Vein endothelial cell (primary cell): ENCODE data around the gene PLEKHA8. TPM values are rescaled to one million over a fixed set of nuclear protein-coding genes. Genes with fewer than 3 reads are reported as not detected.

ENCODE experiments used
- small RNA-seq: library from RNA; depleted of rRNA; stranded (forward); fragments of <200 nt; gene quantifications from one replicate; pipeline ENCODE3, GENCODE V24; 2012
- total RNA-seq: library from RNA; depleted of rRNA; stranded (reverse); fragments of >200 nt; gene quantifications from 2 replicates; pipeline ENCODE4 v1.2.3, GENCODE V29; 2012

Gene PLEKHA8
- 15.0 and 20.7 TPM in 2 replicates for total RNA-seq

GRCh38 chr7:30028216-30028748 is at the start of gene PLEKHA8:
PLEKHA8 (plus strand) TSS chr7:30028412; CDS start chr7:30028763, 351 bp downstream.

GRCh38 chr7:29989257-29989995 is 38.8 kb upstream of the PLEKHA8 start, which contains the start of gene SCRN1:
SCRN1 (minus strand) TSS chr7:29989801; CDS start chr7:29969067, 20,734 bp downstream.

GRCh38 chr7:30026229-30027064 is 1.8 kb upstream of the PLEKHA8 start, which contains the start of gene FKBP14:
FKBP14 (minus strand) TSS chr7:30026702; CDS start chr7:30026508, 194 bp downstream.

GRCh38 chr7:30134611-30135300 is 106.5 kb downstream of the PLEKHA8 start, which contains the start of gene MTURN:
MTURN (plus strand) TSS chr7:30134986; CDS start chr7:30135137, 151 bp downstream.

Small RNA genes lying within 50 kb of the gene (small RNA-seq; reads per million reads assigned to genes)
- gene RPS27P16, result not detected

Other genes with a start within 250 kb of the PLEKHA8 start
- gene WIPF3, start 221.9 kb upstream of the PLEKHA8 start, total RNA-seq, result 0.10 TPM in 1 of 2 replicates, not detected in the other
- gene SCRN1, start 38.6 kb upstream of the PLEKHA8 start, total RNA-seq, result 65.0 and 65.4 TPM in 2 replicates
- gene FKBP14, start 1.7 kb upstream of the PLEKHA8 start, total RNA-seq, result 26.2 and 28.1 TPM in 2 replicates
- gene MTURN, start 106.6 kb downstream of the PLEKHA8 start, total RNA-seq, result 9.4 and 9.5 TPM in 2 replicates